ENCODE data around the gene ADCYAP1R1.

ADCYAP1R1 gene

GRCh38 chr7:31022117-31022516, 30.0 kb upstream of the ADCYAP1R1 start:
- no peaks in the 10 kb centered on the region for H3K27me3 ChIP-seq (ENCODE audit: low read depth, low read length)
- H3K79me2 ChIP-seq (ENCODE audit: low read length), result no peaks in the 10 kb centered on the region
- H3K27ac ChIP-seq (ENCODE audit: low read length), result no peak overlapping the region
- TF ChIP-seq CTCF (IDR thresholded peaks at IDR 0.05; ENCODE audit: low read depth, low read length) (no peak), EZH2phosphoT487 (IDR thresholded peaks at IDR 0.05; ENCODE audit: low read depth) (no peak)
- H3K4me3 ChIP-seq (ENCODE audit: low read length), result no peak overlapping the region
- no peak overlapping the region for H3K9ac ChIP-seq (ENCODE audit: low read length)
- no peaks in the 10 kb centered on the region for H3K4me1 ChIP-seq (ENCODE audit: low read length)
- no peaks in the 10 kb centered on the region for H3K36me3 ChIP-seq (replicated peaks; ENCODE audit: low read depth, low read length)
- H2AFZ ChIP-seq (ENCODE audit: low read depth, low read length), result no peak overlapping the region
- no peaks in the 10 kb centered on the region for H4K20me1 ChIP-seq (ENCODE audit: insufficient read depth, low read length)
- no peak overlapping the region for H3K4me2 ChIP-seq (ENCODE audit: low read length)
- H3K9me3 ChIP-seq (ENCODE audit: insufficient read depth, low read length), result no peaks in the 10 kb centered on the region

GRCh38 chr7:31022726-31023125, 29.4 kb upstream of the ADCYAP1R1 start:
- Histone ChIP-seq H3K4me1 (ENCODE audit: low read length) (no peaks in the 10 kb centered on the region), H3K27ac (ENCODE audit: low read length) (no peak overlapping the region), H3K4me3 (ENCODE audit: low read length) (no peak overlapping the region), H3K79me2 (ENCODE audit: low read length) (no peaks in the 10 kb centered on the region), H2AFZ (ENCODE audit: low read depth, low read length) (no peak overlapping the region), H4K20me1 (ENCODE audit: insufficient read depth, low read length) (no peaks in the 10 kb centered on the region), H3K36me3 (replicated peaks; ENCODE audit: low read depth, low read length) (no peaks in the 10 kb centered on the region), H3K9ac (ENCODE audit: low read length) (no peak overlapping the region), H3K27me3 (ENCODE audit: low read depth, low read length) (no peaks in the 10 kb centered on the region), H3K9me3 (ENCODE audit: insufficient read depth, low read length) (no peaks in the 10 kb centered on the region), H3K4me2 (ENCODE audit: low read length) (no peak overlapping the region)
- TF ChIP-seq EZH2phosphoT487 (IDR thresholded peaks at IDR 0.05; ENCODE audit: low read depth), result no peak

GRCh38 chr7:31023877-31024276, 28.2 kb upstream of the ADCYAP1R1 start:
- no peak overlapping the region for H2AFZ ChIP-seq (ENCODE audit: low read depth, low read length)
- H3K27ac ChIP-seq (ENCODE audit: low read length), result no peak overlapping the region
- no peak overlapping the region for H3K9ac ChIP-seq (ENCODE audit: low read length)
- no peaks in the 10 kb centered on the region for H3K36me3 ChIP-seq (replicated peaks; ENCODE audit: low read depth, low read length)
- no peak overlapping the region for H3K4me3 ChIP-seq (ENCODE audit: low read length)
- H3K4me2 ChIP-seq (ENCODE audit: low read length), result no peak overlapping the region
- H3K9me3 ChIP-seq (ENCODE audit: insufficient read depth, low read length), result no peaks in the 10 kb centered on the region
- no peaks in the 10 kb centered on the region for H3K4me1 ChIP-seq (ENCODE audit: low read length)
- H3K27me3 ChIP-seq (ENCODE audit: low read depth, low read length), result no peaks in the 10 kb centered on the region
- no peaks in the 10 kb centered on the region for H4K20me1 ChIP-seq (ENCODE audit: insufficient read depth, low read length)
- TF ChIP-seq CTCF (IDR thresholded peaks at IDR 0.05; ENCODE audit: low read depth, low read length), result no peak
- no peak for TF ChIP-seq EZH2phosphoT487 (IDR thresholded peaks at IDR 0.05; ENCODE audit: low read depth)
- no peaks in the 10 kb centered on the region for H3K79me2 ChIP-seq (ENCODE audit: low read length)

- Histone ChIP-seq H3K4me1 (ENCODE audit: low read length) (no peaks in the 10 kb centered on the region), H3K4me2 (ENCODE audit: low read length) (no peak overlapping the region), H3K4me3 (ENCODE audit: low read length) (no peak overlapping the region), H3K36me3 (replicated peaks; ENCODE audit: low read depth, low read length) (no peaks in the 10 kb centered on the region), H3K27me3 (ENCODE audit: low read depth, low read length) (no peaks in the 10 kb centered on the region), H3K79me2 (ENCODE audit: low read length) (no peaks in the 10 kb centered on the region), H3K9me3 (ENCODE audit: insufficient read depth, low read length) (no peaks in the 10 kb centered on the region), H3K27ac (ENCODE audit: low read length) (no peak overlapping the region), H2AFZ (ENCODE audit: low read depth, low read length) (no peak overlapping the region), H3K9ac (ENCODE audit: low read length) (no peak overlapping the region), H4K20me1 (ENCODE audit: insufficient read depth, low read length) (no peaks in the 10 kb centered on the region)
- TF ChIP-seq CTCF (IDR thresholded peaks at IDR 0.05; ENCODE audit: low read depth, low read length), result no peak
- TF ChIP-seq EZH2phosphoT487 (IDR thresholded peaks at IDR 0.05; ENCODE audit: low read depth), result no peak
Observed at GRCh38 chr7:31027161-31027965, 24.7 kb upstream of the ADCYAP1R1 start.

Measured in OCI-LY3 (cell line).